HepG2 (cell line): Measurements from ENCODE around the gene LRRN4CL. TPM values are rescaled to one million over a fixed set of nuclear protein-coding genes. Genes with fewer than 3 reads are reported as not detected.
A peak's percentile ranks its signal among the peaks of the same experiment; 100 is the strongest.

Source experiments
- ELF3 ChIP-seq: IDR thresholded peaks from 2 replicates; pipeline ENCODE4 v1.6.1; 2016; ENCODE audit warnings: missing genetic modification reagents, missing compliant biosample characterization
- ELK4 ChIP-seq: sonication (generic); formaldehyde crosslinking; IDR thresholded peaks from 2 replicates; pipeline ENCODE4 v1.9.0; 2021; ENCODE audit warnings: missing genetic modification reagents, borderline replicate concordance
- FOXP1 ChIP-seq, 2 experiments: fragments of 450-650 bp in 1 of 2; IDR thresholded peaks; 2 replicates each; pipeline ENCODE4 v1.6.1; 2017 to 2018; ENCODE audit warnings: antibody characterized with exemption in 1 of 2
- HMG20B ChIP-seq: conservative IDR thresholded peaks from 2 replicates; pipeline ENCODE4 v1.6.1; 2016; ENCODE audit warnings: missing genetic modification reagents, missing compliant biosample characterization
- MATR3 ChIP-seq: sonication (generic); formaldehyde crosslinking; IDR thresholded peaks from 2 replicates; pipeline ENCODE4 v1.4.0; 2020; ENCODE audit warnings: missing genetic modification reagents
- NCOR1 ChIP-seq: fragments of 200-600 bp; sonication (generic); IDR thresholded peaks from 2 replicates; pipeline ENCODE4 v1.7.0; 2017; ENCODE audit warnings: antibody characterized with exemption, low read length, borderline replicate concordance
- NR2F2 ChIP-seq: IDR thresholded peaks from 2 replicates; pipeline ENCODE4 v1.6.1; 2012; ENCODE audit warnings: low read depth, inconsistent platforms, borderline replicate concordance
- SALL2 ChIP-seq: sonication (generic); formaldehyde crosslinking; IDR thresholded peaks from 2 replicates; pipeline ENCODE4 v1.8.1; 2023; ENCODE audit warnings: mild to moderate bottlenecking, missing genetic modification reagents, inconsistent platforms
- SCMH1 ChIP-seq: sonication (generic); formaldehyde crosslinking; IDR thresholded peaks from 2 replicates; pipeline ENCODE4 v1.9.0; 2021; ENCODE audit warnings: missing genetic modification reagents, mild to moderate bottlenecking, borderline replicate concordance
- SIN3B ChIP-seq: fragments of 150-350 bp; IDR thresholded peaks from 2 replicates; pipeline ENCODE4 v1.6.1; 2014; ENCODE audit warnings: low read length
- TBP ChIP-seq: sonication (generic); formaldehyde crosslinking; IDR thresholded peaks from 2 replicates; pipeline ENCODE4 v1.5.0; 2020; ENCODE audit warnings: missing genetic modification reagents
- U2AF2 ChIP-seq: fragments of 200-400 bp; formaldehyde crosslinking; IDR thresholded peaks from 2 replicates; pipeline ENCODE4 v1.6.1; 2017; ENCODE audit warnings: low read depth, mild to moderate bottlenecking, low read length
- XRCC5 ChIP-seq: fragments of 200-400 bp; formaldehyde crosslinking; optimal IDR thresholded peaks from 2 replicates; pipeline ENCODE3; 2017; ENCODE audit warnings: mild to moderate bottlenecking, low read length
- ZBTB10 ChIP-seq: sonication (generic); formaldehyde crosslinking; IDR thresholded peaks from 2 replicates; pipeline ENCODE4 v1.4.0; 2020; ENCODE audit warnings: missing genetic modification reagents, borderline replicate concordance
- ZNF343 ChIP-seq: sonication (generic); formaldehyde crosslinking; IDR thresholded peaks from 2 replicates; pipeline ENCODE4 v1.4.0; 2020; ENCODE audit warnings: mild to moderate bottlenecking, missing genetic modification reagents
- ZNF510 ChIP-seq: sonication (generic); formaldehyde crosslinking; IDR thresholded peaks from 2 replicates; pipeline ENCODE4 v1.4.0; 2020; ENCODE audit warnings: low read depth, mild to moderate bottlenecking, missing genetic modification reagents
- ZNF547 ChIP-seq: sonication (generic); formaldehyde crosslinking; IDR thresholded peaks from 2 replicates; pipeline ENCODE4 v1.5.1; 2020; ENCODE audit warnings: mild to moderate bottlenecking, missing genetic modification reagents
- ZNF879 ChIP-seq: sonication (generic); formaldehyde crosslinking; IDR thresholded peaks from 2 replicates; pipeline ENCODE4 v1.8.1; 2023; ENCODE audit warnings: missing genetic modification reagents
- polyA plus RNA-seq, 8 experiments: library from polyadenylated mRNA; depleted of rRNA in 3 of 8; stranded (reverse) in 7 of 8; unstranded in 1 of 8; fragments of >200 nt; fragmentation: Illumina TruSeq in 4 of 8; extraction: Trizol in 4 of 8; gene quantifications; 2 replicates each; pipeline versions ENCODE4 v1.2.1 to v1.2.3, GENCODE V29; 2011 to 2016; ENCODE audit warnings: low read depth in 4 of 8, missing spikeins in 1 of 8, mixed read lengths in 1 of 8; ENCODE audit not compliant: insufficient read depth in 1 of 8
- total RNA-seq, 5 experiments: library from RNA; depleted of rRNA; stranded (reverse); fragments of >200 nt; fragmentation: Illumina TruSeq; extraction: Trizol; gene quantifications; 2 replicates each; pipeline ENCODE4 v1.2.3, GENCODE V29; 2016; ENCODE audit warnings: low read depth in 1 of 5
- TF ChIP-seq, protein P1 (sequence below): fragments of 450-650 bp; IDR thresholded peaks from 2 replicates; pipeline ENCODE4 v1.6.1; 2017
- TF ChIP-seq, protein P2 (sequence below): sonication (generic); formaldehyde crosslinking; IDR thresholded peaks from 2 replicates; pipeline ENCODE4 v1.5.0; 2020; ENCODE audit warnings: missing genetic modification reagents
- TF ChIP-seq, protein P3 (sequence below): IDR thresholded peaks from 2 replicates; pipeline ENCODE4 v1.6.1; 2016; ENCODE audit warnings: mild to moderate bottlenecking

The LRRN4CL gene
- total and polyA plus RNA-seq, 2 of the 13 experiments (the other 11 are each of a cell fraction or from before 2014, with no cell fraction given) = 0.11 TPM; not detected in 1

- TF ChIP-seq, protein P1, sequence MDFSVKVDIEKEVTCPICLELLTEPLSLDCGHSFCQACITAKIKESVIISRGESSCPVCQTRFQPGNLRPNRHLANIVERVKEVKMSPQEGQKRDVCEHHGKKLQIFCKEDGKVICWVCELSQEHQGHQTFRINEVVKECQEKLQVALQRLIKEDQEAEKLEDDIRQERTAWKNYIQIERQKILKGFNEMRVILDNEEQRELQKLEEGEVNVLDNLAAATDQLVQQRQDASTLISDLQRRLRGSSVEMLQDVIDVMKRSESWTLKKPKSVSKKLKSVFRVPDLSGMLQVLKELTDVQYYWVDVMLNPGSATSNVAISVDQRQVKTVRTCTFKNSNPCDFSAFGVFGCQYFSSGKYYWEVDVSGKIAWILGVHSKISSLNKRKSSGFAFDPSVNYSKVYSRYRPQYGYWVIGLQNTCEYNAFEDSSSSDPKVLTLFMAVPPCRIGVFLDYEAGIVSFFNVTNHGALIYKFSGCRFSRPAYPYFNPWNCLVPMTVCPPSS = no peak
- TF ChIP-seq NCOR1 (no peak), ZNF343 (no peak), ZNF879 (CRISPR knock-in tag) (no peak), ZBTB10 (CRISPR knock-in tag) (no peak), XRCC5 (peak; percentile 80), ZNF547 (CRISPR knock-in tag) (peak; percentile 34; the same call in 1 of the 2 replicates), NR2F2 (no peak), ZNF510 (no peak), TBP (no peak), U2AF2 (no peak), SCMH1 (CRISPR knock-in tag) (no peak), HMG20B (peak; percentile 34; the same call in 1 of the 2 replicates), SIN3B (no peak; the same call in 1 of the 2 replicates), FOXP1 (IDR thresholded peaks at IDR 0.05) (no peak), FOXP1 (CRISPR knock-in tag; IDR thresholded peaks at IDR 0.05) (no peak), ELK4 (CRISPR knock-in tag) (0 out of 2 replicates have a peak, but pooled peaks have one; percentile 31), ELF3 (CRISPR knock-in tag) (no peak), SALL2 (CRISPR knock-in tag) (no peak), MATR3 (no peak)
- TF ChIP-seq, protein P2, sequence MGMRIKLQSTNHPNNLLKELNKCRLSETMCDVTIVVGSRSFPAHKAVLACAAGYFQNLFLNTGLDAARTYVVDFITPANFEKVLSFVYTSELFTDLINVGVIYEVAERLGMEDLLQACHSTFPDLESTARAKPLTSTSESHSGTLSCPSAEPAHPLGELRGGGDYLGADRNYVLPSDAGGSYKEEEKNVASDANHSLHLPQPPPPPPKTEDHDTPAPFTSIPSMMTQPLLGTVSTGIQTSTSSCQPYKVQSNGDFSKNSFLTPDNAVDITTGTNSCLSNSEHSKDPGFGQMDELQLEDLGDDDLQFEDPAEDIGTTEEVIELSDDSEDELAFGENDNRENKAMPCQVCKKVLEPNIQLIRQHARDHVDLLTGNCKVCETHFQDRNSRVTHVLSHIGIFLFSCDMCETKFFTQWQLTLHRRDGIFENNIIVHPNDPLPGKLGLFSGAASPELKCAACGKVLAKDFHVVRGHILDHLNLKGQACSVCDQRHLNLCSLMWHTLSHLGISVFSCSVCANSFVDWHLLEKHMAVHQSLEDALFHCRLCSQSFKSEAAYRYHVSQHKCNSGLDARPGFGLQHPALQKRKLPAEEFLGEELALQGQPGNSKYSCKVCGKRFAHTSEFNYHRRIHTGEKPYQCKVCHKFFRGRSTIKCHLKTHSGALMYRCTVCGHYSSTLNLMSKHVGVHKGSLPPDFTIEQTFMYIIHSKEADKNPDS (CRISPR knock-in tag) = no peak
- TF ChIP-seq, protein P3, sequence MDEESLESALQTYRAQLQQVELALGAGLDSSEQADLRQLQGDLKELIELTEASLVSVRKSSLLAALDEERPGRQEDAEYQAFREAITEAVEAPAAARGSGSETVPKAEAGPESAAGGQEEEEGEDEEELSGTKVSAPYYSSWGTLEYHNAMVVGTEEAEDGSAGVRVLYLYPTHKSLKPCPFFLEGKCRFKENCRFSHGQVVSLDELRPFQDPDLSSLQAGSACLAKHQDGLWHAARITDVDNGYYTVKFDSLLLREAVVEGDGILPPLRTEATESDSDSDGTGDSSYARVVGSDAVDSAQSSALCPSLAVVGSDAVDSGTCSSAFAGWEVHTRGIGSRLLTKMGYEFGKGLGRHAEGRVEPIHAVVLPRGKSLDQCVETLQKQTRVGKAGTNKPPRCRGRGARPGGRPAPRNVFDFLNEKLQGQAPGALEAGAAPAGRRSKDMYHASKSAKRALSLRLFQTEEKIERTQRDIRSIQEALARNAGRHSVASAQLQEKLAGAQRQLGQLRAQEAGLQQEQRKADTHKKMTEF (CRISPR knock-in tag) = peak; percentile 81
Measured at GRCh38 chr11:62671608-62672389, 17.5 kb downstream of the LRRN4CL start, which contains the start of the genes LBHD1 and UQCC3 (continued).
